Measurements from ENCODE around the gene BMPR1B. TPM values are rescaled to one million over a fixed set of nuclear protein-coding genes. Genes with fewer than 3 reads are reported as not detected.

BMPR1B gene
- total RNA-seq, 3 donors from 2014 or later = 0.64 to 7.2 (median 2.0) TPM

DNA sequence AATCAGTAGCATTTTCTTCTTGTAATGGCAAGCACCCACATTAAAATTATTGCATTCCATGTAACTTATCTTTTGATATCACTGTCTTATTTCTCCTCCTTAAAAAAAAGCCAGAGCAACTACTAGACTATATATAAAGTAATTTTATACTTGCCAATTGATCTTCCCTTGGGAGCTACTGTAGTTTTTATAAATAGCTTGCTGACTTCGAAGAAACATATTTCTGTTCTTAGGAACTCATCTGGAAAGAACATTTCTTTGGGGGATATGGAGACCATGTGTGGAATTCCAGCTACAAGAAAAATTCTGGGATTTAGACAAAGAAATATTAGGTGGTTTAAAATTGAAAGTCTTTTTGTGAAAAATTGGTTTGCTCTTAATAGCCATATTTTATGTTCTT lies 94.9 kb downstream of the BMPR1B start:
- no peak for DNase-seq (ENCODE audit: low spot score in 2 of 2)
- intact Hi-C loops (cut with DNase I; ENCODE audit: low total_unique reads) = no loop called here
- TF ChIP-seq POLR2A (IDR thresholded peaks at IDR 0.05) (no peak), POLR2AphosphoS5 (IDR thresholded peaks at IDR 0.05) (no peak)
- TF ChIP-seq, protein P1, sequence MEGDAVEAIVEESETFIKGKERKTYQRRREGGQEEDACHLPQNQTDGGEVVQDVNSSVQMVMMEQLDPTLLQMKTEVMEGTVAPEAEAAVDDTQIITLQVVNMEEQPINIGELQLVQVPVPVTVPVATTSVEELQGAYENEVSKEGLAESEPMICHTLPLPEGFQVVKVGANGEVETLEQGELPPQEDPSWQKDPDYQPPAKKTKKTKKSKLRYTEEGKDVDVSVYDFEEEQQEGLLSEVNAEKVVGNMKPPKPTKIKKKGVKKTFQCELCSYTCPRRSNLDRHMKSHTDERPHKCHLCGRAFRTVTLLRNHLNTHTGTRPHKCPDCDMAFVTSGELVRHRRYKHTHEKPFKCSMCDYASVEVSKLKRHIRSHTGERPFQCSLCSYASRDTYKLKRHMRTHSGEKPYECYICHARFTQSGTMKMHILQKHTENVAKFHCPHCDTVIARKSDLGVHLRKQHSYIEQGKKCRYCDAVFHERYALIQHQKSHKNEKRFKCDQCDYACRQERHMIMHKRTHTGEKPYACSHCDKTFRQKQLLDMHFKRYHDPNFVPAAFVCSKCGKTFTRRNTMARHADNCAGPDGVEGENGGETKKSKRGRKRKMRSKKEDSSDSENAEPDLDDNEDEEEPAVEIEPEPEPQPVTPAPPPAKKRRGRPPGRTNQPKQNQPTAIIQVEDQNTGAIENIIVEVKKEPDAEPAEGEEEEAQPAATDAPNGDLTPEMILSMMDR (IDR thresholded peaks at IDR 0.05) = no peak
- Histone ChIP-seq H3K27me3 (no peaks in the 10 kb centered on the region), H3K4me1 (no peaks in the 10 kb centered on the region), H3K4me3 (no peak overlapping the region), H3K9me3 (no peaks in the 10 kb centered on the region), H3K36me3 (no peaks in the 10 kb centered on the region), H3K27ac (no peak overlapping the region)

DNA sequence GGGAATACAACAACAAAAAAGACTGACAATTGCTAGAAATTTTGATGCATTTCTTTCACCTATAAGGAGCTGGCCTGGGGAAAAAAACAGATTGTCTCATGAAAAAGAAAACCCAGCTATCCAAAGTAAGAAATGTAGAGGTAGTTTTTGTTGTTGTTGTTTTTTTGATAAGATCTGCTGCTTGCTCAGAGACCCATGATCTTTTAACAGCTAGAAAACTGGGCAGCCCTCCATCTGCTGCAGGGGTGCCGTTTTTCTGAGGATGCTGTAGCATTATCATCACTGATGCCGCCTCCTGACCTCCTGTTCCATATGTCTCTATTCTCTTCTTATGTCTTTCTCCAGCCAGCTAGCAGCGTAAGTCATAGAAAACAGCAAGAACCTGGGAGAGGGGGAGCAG lies 98.3 kb downstream of the BMPR1B start:
- DNase-seq (ENCODE audit: low spot score in 2 of 2) = no peak
- intact Hi-C loops (cut with DNase I; ENCODE audit: low total_unique reads) = no loop called here
- H3K9me3 ChIP-seq = no peaks in the 10 kb centered on the region
- H3K36me3 ChIP-seq = no peaks in the 10 kb centered on the region
- H3K27ac ChIP-seq = no peak overlapping the region
- TF ChIP-seq, protein P1 (IDR thresholded peaks at IDR 0.05) = no peak
- TF ChIP-seq POLR2A (IDR thresholded peaks at IDR 0.05) = no peak
- TF ChIP-seq POLR2AphosphoS5 (IDR thresholded peaks at IDR 0.05) = no peak
- no peak overlapping the region for H3K4me3 ChIP-seq
- H3K4me1 ChIP-seq = no peaks in the 10 kb centered on the region
- H3K27me3 ChIP-seq = no peaks in the 10 kb centered on the region

DNA sequence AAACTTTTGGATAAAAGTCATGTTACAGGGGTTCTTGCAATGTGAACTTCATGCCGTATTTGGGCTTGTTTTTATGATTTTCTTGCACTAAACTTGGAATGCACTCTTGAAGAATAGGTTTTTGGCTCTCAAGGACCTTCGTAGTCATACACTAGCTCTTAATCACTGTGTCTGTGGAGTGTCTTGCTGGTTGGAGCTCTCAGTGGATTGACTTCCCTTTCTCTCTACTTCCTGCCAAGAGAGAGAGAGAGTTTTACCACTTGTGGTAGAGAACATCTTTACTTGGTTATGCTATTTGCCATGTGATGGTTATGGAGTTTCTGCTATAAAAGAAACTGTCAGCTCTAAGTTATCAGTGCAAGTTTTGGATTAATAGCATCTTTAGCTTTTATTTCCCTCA lies 112.4 kb downstream of the BMPR1B start:
- Histone ChIP-seq H3K27me3 (no peaks in the 10 kb centered on the region), H3K27ac (no peak overlapping the region), H3K36me3 (no peaks in the 10 kb centered on the region), H3K4me3 (no peak overlapping the region), H3K9me3 (no peaks in the 10 kb centered on the region), H3K4me1 (no peaks in the 10 kb centered on the region)
- DNase-seq (ENCODE audit: low spot score in 2 of 2) = no peak
- intact Hi-C loops (cut with DNase I; ENCODE audit: low total_unique reads) = no loop called here
- TF ChIP-seq, protein P1 (IDR thresholded peaks at IDR 0.05) = no peak

DNA sequence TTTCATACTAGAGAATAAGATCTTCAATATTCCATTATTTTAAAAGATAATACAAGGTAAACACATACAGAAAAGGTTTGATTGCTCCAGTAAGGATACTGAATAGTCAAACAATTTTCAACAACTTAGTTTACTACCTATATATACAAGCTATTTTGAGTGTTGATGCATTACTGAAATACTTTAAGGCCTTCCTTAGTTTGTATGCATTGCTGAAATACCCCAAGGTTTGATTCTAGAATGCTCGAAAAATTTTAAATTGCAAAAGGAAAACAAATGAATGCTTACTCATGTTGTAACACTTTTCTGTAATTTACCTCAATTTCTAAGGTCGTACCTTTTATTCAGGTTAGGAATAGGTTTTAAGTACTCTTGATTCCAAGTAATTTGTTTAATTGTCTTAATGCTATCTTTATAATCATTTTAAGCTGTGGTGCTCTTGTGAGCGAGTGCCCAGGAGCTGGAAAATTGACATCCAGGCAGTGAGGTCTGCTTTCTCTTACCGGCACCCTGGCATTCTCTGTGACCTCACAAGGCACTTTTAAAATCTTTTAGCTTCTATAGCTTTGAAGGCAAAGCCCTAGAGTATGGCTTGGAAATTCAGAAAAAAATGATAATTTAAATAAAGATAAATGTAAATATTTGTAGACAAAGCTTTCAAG lies 114.0 kb downstream of the BMPR1B start:
- no peak for DNase-seq (ENCODE audit: low spot score in 2 of 2)
- Histone ChIP-seq H3K27me3 (no peaks in the 10 kb centered on the region), H3K4me1 (no peaks in the 10 kb centered on the region), H3K9me3 (no peaks in the 10 kb centered on the region), H3K4me3 (no peak overlapping the region), H3K27ac (no peak overlapping the region), H3K36me3 (no peaks in the 10 kb centered on the region)
- TF ChIP-seq POLR2A (IDR thresholded peaks at IDR 0.05) (no peak), POLR2AphosphoS5 (IDR thresholded peaks at IDR 0.05) (no peak)
- TF ChIP-seq, protein P1 (IDR thresholded peaks at IDR 0.05) = no peak
- intact Hi-C loops (cut with DNase I; ENCODE audit: low total_unique reads) = no loop called here

DNA sequence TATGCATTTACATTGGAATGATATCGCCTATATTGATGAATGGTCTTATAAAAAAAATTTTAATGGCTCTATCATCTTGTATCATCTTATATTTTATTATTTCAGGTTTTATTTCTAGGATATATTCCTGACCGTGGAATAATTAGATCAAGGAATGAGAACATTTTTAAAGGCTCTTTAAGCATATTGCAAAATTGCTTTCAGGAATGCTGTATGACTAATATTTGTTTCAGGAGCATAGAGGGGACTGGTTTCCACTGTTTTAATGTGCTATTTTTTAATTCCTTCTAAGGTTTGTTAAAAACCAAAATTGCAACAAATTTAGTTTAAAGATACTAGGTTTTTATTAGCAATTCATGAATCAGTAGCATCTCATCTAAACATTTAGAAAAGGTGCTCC lies 120.2 kb downstream of the BMPR1B start:
- intact Hi-C loops (cut with DNase I; ENCODE audit: low total_unique reads) = no loop called here

More for the DNA sequence above, 120.2 kb downstream of the BMPR1B start:
- Histone ChIP-seq H3K4me3 (no peak overlapping the region), H3K36me3 (no peaks in the 10 kb centered on the region), H3K4me1 (no peaks in the 10 kb centered on the region), H3K27ac (no peak overlapping the region), H3K27me3 (no peaks in the 10 kb centered on the region), H3K9me3 (no peaks in the 10 kb centered on the region)
- no peak for DNase-seq (ENCODE audit: low spot score in 2 of 2)
- TF ChIP-seq, protein P1 (IDR thresholded peaks at IDR 0.05) = no peak
- TF ChIP-seq POLR2AphosphoS5 (IDR thresholded peaks at IDR 0.05) (no peak), POLR2A (IDR thresholded peaks at IDR 0.05) (no peak)
